ENCODE results near the gene AKAP10.
"Not testable (repeated sequence)": the region's sequence is repeated elsewhere in the genome, so short reads cannot be mapped to it uniquely, and the experiment has no call there.

The AKAP10 gene

DNA sequence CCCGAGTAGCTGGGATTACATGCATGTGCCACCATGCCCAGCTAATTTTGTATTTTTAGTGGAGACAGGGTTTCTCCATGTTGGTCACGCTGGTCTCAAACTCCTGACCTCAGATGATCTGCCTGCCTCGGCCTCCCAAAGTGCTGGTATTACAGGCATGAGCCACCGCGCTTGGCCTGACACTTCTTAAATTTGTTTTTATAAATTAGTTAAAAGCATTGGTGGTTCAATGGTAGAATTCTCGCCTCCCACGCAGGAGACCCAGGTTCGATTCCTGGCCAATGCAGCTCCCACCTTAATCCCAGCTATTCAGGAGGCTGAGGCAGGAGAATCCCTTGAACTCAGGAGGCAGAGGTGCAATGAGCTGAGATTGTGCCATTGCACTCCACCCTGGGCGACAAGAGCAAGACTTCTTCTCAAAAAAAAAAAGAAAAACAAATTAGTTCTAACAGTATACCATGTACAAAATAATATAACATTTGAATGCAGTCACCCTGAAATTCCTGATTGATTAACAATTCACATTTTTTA, 116.9 kb downstream of the AKAP10 start:
- DNase-seq = not testable (repeated sequence)

DNA sequence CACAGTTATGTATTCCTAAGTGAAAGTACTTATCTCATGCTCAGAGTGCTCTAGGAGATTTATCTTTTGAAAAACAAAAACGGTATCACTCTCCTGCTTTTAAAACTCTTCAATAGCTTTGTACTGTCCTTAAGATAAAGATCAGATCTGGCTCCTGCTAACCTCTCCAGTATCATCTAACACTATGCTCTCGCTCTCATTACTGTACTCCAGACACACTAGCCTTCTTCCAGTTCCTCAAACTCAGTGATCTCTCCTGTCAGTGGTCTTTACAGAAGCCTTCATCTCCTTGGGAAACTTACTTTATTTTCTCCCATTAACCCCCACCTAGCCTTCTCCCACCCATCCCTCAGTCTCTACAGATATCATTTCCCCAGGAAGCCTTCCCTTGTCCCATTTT, 120.0 kb downstream of the AKAP10 start:
- no peak for DNase-seq
